DMS153 (cell line): ENCODE measurements around the gene SSC5D.

Experiments
- DNase-seq: peaks from one replicate; lab custom pipeline; 2025; lab: John Stamatoyannopoulos, UW

SSC5D gene

GRCh38 chr19:55455576-55456235 is 32.5 kb upstream of the SSC5D start:
- no peak for DNase-seq

DNA sequence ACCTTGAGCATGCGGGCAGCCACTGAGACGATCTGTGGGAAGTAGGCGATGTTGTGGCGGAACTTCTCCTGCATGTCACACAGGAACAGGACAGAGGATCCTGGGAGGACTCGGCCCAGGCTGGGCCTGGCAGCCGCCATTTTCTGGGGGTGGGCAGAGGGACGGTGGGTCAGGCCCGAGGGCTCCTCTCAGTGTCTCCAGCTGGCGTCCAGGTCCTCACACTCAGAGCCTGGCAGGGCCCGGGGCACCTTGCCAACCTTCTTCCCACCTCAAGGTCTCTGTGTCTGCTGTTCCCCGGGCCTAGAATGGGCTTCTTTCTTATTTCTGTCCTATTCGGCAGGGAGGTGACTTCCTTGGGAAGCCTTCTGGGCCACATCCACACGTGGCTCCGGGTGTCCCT is 31.9 kb upstream of the SSC5D start:
- DNase-seq = no peak

DNA sequence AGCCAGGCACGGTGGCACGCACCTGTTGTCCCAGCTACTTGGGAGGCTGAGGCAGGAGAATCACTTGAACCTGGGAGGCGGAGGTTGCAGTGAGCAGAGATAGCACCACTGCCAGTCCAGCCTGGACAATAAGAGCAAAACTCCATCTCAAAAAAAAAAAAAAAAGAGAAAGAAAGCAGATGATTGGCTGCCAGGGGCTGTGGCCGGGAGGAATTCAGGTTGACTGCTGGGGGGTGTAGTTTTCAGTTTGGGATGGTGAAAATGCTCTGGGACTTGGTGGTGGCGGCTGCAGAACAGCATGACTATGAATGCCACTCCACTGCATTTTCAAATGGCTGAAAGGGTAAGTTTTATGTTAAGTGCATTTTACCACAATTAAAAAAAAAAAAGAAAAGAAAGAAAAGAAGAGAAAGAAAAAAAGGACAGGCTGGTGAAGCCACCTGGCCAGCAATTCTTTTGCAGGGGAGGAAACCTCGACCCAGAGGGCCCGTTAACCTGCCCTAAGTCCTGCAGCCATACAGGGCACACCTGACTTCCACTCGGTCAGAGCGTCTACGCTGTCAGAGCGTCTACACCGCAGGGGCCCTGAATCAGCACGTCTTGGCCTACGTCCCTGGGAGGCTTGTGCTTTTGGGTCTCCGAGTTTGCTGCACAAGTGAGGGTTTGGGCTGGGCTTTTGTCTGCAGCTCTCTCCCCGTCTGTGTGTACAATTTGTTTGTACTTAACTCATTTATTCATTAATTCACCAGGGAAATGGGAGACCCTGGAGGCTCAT is 30.4 kb upstream of the SSC5D start:
- no peak for DNase-seq

DNA sequence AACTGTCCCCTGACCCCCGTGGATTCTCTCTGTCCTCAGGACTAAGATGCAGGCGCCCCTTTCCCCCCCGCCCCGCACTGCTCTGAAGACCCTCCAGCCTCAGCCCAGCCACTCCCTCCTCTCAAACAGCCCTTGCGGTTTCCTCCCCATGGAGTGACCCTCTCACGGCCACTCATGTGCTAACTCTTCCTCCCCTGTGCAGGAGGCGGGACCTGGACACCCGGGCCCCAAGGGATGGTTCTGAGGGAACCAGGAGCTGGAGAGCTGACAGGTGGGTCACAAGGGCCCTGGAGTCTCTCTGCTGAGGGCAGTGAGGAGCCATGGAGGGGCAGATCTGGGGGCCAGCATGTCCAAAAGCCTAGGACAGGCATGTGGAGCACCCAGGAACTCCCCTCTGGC is 28.7 kb upstream of the SSC5D start:
- no peak for DNase-seq

- DNase-seq = no peak
Measured at GRCh38 chr19:55459950-55460657, 28.1 kb upstream of the SSC5D start.

GRCh38 chr19:55460670-55461258 is 27.5 kb upstream of the SSC5D start:
- peak; percentile 57 for DNase-seq

- peak; percentile 99 for DNase-seq
Measured at GRCh38 chr19:55461259-55461973, 26.8 kb upstream of the SSC5D start, which contains the start of gene ISOC2. TSS of gene ISOC2 (minus strand) at chr19:55461642. CDS start at chr19:55456486, 5,156 bp downstream.

- peak; percentile 9 for DNase-seq
Measured at GRCh38 chr19:55461974-55462626, 26.1 kb upstream of the SSC5D start.

DNA sequence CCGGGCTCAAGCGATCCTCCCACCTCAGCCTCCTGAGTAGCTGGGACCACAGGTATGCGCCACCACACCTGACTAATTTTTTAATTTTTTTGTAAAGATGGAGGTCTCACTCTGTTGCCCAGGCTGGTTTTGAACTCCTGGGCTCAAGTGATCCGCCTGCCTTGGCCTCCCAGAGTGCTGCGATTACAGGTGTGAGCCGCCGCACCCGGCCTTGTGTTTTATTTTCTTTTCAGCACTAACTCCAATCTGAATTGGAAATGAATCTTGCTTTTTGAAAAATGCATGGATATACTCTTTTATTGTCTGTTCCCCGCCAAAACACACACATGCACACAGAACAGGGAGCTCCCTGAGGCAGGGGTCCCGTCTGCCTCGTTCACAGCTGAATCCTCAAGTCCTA is 25.5 kb upstream of the SSC5D start:
- no peak for DNase-seq

- DNase-seq = no peak
Measured at GRCh38 chr19:55463583-55464031, 24.6 kb upstream of the SSC5D start.

GRCh38 chr19:55464039-55464661 is 24.1 kb upstream of the SSC5D start:
- DNase-seq = no peak

- no peak for DNase-seq
Measured at GRCh38 chr19:55464662-55465054, 23.6 kb upstream of the SSC5D start, which contains the start of gene C19orf85. TSS of gene C19orf85 (minus strand) at chr19:55464751. CDS start at chr19:55464554, 197 bp downstream.

GRCh38 chr19:55465460-55466240 is 22.6 kb upstream of the SSC5D start:
- DNase-seq = no peak

DNA sequence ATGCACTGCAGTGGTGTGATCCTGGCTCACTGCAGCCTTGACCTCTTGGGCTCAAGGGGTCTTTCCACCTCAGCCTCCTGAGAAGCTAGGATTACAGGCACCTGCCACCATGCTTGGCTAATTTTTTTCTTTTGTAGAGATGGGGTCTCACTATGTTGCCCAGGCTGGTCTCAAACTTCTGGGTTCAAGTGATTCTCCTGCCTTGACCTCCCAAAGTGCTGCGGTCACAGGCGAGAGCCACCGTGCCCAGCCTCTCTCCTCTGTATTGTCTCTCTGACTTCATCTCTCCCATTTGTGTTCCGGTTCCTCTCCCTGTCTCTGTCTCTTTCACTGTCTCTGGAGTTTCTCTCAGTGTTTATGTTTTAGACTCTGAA is 22.0 kb upstream of the SSC5D start:
- DNase-seq = no peak

- no peak for DNase-seq
Measured at GRCh38 chr19:55467236-55468053, 20.8 kb upstream of the SSC5D start.

DNA sequence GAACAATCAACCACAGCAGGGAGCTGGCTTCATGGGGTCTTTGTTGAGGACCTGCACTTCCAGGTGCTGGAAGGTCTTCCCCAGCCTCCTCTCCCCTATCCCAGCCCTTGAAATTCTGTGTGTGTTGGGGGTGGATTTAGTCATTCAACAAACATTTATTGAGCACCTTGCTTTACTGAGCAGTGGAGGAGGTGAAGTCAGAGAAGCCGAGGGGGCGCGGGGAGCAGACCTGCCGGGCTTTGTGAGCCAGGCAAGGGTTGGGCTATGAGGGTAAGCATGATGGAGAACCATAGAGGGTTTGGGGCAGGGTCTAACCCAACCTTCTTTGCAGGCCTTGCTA is 20.2 kb upstream of the SSC5D start:
- no peak for DNase-seq

DNA sequence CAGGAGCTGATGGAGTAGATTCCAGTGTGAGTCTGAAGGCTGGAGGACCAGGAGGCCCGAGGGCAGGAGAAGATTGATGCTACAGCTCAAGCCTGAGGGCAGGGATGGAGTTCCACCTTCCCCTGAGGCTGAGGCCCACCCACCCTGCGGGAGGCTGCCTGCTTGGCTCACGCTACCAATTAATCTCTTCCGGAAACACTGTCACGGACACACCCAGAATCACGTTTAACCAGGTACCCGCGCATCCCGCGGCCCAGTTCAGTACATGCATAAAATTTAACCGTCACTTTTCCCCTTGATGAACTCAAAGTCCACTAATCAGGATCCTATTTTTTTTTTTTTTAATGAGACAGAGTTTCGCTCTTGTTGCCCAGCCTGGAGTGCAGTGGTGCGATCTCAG is 17.0 kb upstream of the SSC5D start:
- DNase-seq = no peak

GRCh38 chr19:55472463-55472862 is 15.8 kb upstream of the SSC5D start:
- DNase-seq = no peak
